Stimulated activated CD4-positive, alpha-beta T cell treated with anti-CD3 and anti-CD28 coated beads, Interleukin-4, amount 100 ng/mL, for 24 hours (primary cell): ENCODE data around the gene SLC49A3.
"Not testable (repeated sequence)": the region's sequence is repeated elsewhere in the genome, so short reads cannot be mapped to it uniquely, and the experiment has no call there.

ENCODE experiments used
- DNase-seq: peaks from one replicate; pipeline ENCODE4 v3.0.0-alpha.2; 2020

SLC49A3 gene

DNA sequence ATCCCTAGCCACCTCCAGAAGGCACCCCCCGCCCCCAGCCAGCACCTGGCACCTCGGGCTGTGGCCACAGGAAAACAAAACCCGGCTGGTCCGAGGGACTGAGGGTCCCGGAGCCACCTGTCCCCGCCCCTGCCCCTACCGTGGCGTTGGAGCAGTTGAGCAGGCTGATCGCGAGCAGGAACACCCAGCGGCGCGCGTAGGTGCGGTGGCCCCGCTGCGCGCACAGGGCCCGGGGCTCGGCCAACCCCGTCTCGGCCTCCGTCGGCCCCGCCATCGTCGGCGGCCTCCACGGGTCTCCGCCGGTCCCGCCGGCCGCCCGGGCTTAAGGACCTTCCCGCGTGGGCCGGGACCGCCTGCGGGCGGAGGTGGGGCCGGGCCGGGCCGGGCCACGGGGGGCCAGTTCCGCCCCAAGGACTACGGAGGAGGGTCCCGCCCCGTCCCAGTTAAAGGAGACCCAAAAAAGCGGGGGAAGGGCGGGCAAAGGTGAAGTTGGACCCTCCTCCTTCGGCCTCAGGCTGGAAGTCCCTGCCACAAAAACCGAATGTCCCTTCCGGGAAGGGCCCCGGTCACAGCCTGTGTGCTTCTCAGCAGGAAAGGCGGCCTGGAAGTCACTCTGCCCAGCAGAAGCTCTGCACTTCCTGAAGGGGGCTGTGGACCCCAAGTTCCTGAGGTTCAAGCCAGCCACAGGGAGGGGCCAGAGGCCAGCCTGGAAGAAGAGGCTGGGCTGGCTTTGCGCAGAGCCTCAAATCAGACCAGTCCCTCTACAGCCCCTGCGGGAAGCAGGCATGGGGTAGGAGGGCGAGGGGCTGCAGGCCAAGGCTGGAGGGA is at the start of gene SLC49A3:
SLC49A3 (minus strand) TSS at position 298 of the 828 bp plus-strand sequence; CDS start at position 274, 24 bp downstream.
- no peak for DNase-seq

- not testable (repeated sequence) for DNase-seq
Measured at GRCh38 chr4:736561-736960, 47.6 kb upstream of the SLC49A3 start.

GRCh38 chr4:735583-735982 is 46.6 kb upstream of the SLC49A3 start:
- no peak for DNase-seq

DNA sequence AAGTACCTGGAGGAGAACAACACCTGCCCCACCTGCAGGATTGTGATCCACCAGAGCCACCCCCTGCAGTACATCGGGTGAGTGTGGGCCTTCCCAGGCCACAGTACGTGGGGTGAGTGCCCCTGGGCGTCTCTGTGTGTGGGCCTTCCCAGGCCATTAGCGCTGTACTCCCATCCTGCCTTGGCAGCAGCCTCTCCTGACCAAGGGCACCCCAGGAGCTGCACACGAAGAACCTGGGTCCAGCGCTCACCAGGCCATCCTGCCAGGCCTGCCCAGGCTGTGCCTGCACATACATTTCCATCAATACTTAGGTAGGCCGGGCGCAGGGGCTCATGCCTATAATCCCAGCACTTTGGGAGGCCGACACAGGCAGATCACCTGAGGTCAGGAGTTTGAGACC is 46.0 kb upstream of the SLC49A3 start:
- no peak for DNase-seq

DNA sequence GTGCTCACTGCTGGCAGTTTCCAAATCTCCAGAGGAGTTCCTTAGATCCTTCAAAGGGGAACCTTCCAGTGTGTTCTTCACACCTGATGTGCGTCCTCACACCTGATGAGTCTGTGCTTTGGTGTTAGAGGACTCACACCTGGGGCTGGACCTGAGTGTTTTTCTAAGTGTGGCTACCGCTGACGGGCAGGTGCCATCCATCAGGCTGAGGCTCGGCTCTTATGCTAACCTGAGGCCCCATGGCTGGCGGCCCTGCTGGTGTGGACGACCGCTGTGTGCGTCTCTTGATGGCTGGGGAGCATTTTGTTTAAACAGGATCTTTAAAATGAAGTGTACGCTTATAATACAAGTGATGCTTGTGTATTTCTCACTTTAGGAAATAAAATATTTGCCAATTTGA is 45.1 kb upstream of the SLC49A3 start:
- no peak for DNase-seq

DNA sequence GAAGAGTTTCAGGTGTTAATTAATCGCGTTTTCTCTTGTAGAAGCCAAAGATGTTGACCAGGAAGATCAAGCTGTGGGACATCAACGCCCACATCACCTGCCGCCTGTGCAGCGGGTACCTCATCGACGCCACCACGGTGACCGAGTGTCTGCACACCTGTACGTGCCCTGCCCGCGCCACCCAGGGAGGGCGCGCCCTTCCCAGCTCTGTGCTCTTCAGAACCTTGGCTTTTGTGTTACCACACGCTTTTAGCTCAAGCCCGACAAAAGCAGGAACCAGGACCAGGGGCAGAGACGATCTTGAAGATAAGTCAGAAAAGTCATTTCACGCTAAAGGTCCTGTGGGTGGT is 44.7 kb upstream of the SLC49A3 start:
- no peak for DNase-seq

DNA sequence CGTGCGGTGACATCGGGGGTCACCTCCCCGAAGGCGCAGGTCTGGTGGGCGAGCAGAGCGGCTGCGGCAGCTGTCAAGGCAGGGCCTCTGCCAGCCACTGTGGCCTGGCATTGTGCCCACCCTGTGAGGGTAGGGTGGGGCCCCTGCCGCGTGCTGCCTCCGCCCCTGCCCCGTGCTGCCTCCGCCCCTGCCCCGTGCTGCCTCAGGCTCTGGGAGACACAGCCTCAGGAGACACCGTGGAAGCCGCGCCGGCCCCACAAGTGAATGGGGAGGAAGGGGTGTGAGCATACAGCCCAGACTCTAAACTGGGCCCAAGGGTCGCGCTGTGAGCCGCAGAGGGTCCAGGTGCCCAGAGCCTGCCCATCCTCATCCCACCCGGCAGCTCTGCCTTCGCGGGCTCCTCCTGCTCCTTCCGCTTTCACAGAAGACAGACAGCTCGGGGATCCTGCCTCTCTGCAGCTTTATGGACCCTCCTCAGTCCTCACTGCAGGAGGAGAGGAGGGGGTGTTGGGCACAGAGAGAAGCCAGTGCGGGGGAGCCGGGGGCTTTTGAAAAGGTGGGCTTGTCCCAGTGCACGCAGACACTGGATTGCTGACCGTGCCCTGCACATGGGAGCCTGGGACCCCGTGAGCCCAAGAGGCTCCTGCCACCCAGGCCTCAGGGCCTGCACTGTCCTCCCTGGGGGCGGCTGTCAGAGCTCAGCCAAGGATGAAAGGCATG is 44.1 kb upstream of the SLC49A3 start:
- no peak for DNase-seq

GRCh38 chr4:732486-732885 is 43.5 kb upstream of the SLC49A3 start:
- DNase-seq: no peak

GRCh38 chr4:731954-732353 is 43.0 kb upstream of the SLC49A3 start:
- DNase-seq: not testable (repeated sequence)

- DNase-seq: not testable (repeated sequence)
Measured at GRCh38 chr4:730946-731904, 42.3 kb upstream of the SLC49A3 start.

- DNase-seq: no peak
Measured at GRCh38 chr4:730511-730910, 41.6 kb upstream of the SLC49A3 start.

- no peak for DNase-seq
Measured at GRCh38 chr4:729336-730315, 40.7 kb upstream of the SLC49A3 start.

GRCh38 chr4:727576-727975 is 38.6 kb upstream of the SLC49A3 start:
- DNase-seq: no peak

GRCh38 chr4:726838-727237 is 37.9 kb upstream of the SLC49A3 start:
- DNase-seq: no peak

GRCh38 chr4:726235-726787 is 37.4 kb upstream of the SLC49A3 start:
- no peak for DNase-seq

GRCh38 chr4:725391-726234 is 36.7 kb upstream of the SLC49A3 start:
- DNase-seq: no peak

- no peak for DNase-seq
Measured at GRCh38 chr4:723751-724530, 35.0 kb upstream of the SLC49A3 start.

DNA sequence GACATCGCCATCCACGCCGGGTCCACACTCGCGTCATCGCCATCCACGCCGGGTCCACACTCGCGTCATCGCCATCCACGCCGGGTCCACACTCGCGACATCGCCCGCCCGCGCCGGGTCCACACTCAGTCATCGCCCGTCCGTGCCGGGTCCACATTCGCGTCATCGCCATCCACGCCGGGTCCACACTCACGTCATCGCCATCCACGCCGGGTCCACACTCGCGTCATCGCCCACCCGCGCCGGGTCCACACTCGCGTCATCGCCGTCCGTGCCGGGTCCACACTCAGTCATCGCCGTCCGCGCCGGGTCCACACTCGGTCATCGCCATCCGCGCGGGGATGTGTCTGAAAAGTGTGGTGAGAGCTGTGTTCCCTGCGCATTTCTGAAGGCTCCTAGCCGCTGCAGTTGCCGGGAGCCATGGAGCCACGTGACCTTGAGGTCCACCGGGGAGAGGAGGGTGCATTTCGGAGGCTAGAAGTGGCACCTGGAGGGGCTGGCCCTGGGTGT is 34.0 kb upstream of the SLC49A3 start:
- DNase-seq: no peak

DNA sequence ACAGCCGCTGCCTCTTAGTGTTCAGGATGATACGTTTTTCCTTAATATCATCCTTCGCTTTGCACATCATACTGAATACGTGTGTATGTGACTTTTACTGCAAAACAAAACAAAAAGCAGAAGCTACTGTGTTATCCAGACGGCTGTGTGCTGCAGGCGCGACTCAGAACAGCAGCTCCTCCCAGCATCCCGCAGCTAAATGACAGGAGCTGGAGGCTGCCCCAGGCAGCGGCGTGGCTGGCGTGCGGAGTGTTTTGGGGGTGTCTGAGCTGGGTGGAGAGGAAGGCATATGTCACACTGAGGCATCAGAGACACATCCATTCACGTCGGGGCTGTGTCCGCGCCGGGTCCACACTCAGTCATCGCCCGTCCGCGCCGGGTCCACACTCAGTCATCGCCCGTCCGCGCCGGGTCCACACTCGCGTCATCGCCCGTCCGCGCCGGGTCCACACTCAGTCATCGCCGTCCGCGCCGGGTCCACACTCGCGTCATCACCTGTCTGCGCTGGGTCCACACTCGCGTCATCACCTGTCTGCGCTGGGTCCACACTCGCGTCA is 33.3 kb upstream of the SLC49A3 start:
- DNase-seq: no peak
